Articular chondrocyte of knee joint (primary cell): ENCODE measurements around the gene TRMO. TPM values are rescaled to one million over a fixed set of nuclear protein-coding genes. Genes with fewer than 3 reads are reported as not detected.

Source experiments
- small RNA-seq: library from RNA; depleted of rRNA; stranded (forward); fragments of <200 nt; gene quantifications from one replicate; pipeline ENCODE3, GENCODE V24; 2012
- total RNA-seq: library from RNA; depleted of rRNA; stranded (reverse); fragments of >200 nt; gene quantifications from 2 replicates; pipeline ENCODE4 v1.2.3, GENCODE V29; 2012

TRMO gene
- 22.3 and 29.4 TPM in 2 replicates for total RNA-seq

GRCh38 chr9:97921959-97922724 lies at the start of gene TRMO:
Gene TRMO (minus strand): TSS chr9:97922500. CDS start chr9:97922493, 7 bp downstream.

GRCh38 chr9:97938081-97938644 lies 15.9 kb upstream of the TRMO start, which contains the start of gene HEMGN:
Gene HEMGN (minus strand): TSS chr9:97938172. CDS start chr9:97938136, 36 bp downstream.

Small RNA genes lying within 50 kb of the gene (small RNA-seq; reads per million reads assigned to genes)
- gene RF00019 = not detected

Other genes starting within 250 kb of the TRMO start
- 12.5 and 15.4 TPM in 2 replicates for gene XPA, start 225.2 kb downstream of the TRMO start, total RNA-seq
- gene FOXE1, start 69.3 kb downstream of the TRMO start, total RNA-seq = not detected in 2 replicates
- not detected in 2 replicates for gene HEMGN, start 15.7 kb upstream of the TRMO start, total RNA-seq
- 16.2 and 16.5 TPM in 2 replicates for gene ANP32B, start 60.8 kb upstream of the TRMO start, total RNA-seq
- gene NANS, start 134.2 kb upstream of the TRMO start, total RNA-seq = 76.3 and 118 TPM in 2 replicates
- 6.7 and 6.8 TPM in 2 replicates for gene TRIM14, start 196.7 kb upstream of the TRMO start, total RNA-seq